ENCODE measurements around the gene SETD3.

- TF ChIP-seq, protein P1, sequence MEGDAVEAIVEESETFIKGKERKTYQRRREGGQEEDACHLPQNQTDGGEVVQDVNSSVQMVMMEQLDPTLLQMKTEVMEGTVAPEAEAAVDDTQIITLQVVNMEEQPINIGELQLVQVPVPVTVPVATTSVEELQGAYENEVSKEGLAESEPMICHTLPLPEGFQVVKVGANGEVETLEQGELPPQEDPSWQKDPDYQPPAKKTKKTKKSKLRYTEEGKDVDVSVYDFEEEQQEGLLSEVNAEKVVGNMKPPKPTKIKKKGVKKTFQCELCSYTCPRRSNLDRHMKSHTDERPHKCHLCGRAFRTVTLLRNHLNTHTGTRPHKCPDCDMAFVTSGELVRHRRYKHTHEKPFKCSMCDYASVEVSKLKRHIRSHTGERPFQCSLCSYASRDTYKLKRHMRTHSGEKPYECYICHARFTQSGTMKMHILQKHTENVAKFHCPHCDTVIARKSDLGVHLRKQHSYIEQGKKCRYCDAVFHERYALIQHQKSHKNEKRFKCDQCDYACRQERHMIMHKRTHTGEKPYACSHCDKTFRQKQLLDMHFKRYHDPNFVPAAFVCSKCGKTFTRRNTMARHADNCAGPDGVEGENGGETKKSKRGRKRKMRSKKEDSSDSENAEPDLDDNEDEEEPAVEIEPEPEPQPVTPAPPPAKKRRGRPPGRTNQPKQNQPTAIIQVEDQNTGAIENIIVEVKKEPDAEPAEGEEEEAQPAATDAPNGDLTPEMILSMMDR (IDR thresholded peaks at IDR 0.05): no peak
- no peak for TF ChIP-seq ZFX (IDR thresholded peaks at IDR 0.05; ENCODE audit: borderline replicate concordance)
Observed at GRCh38 chr14:99515301-99516155, 34.9 kb upstream of the SETD3 start.

All from 22Rv1 (cell line).